Activated CD8-positive, alpha-beta T cell treated with anti-CD3 and anti-CD28 coated beads, Interleukin-2, amount 10 ng/mL, durations not matched to agents 7 days and 5 days (primary cell): ENCODE measurements around the gene ARL5C. TPM values are rescaled to one million over a fixed set of nuclear protein-coding genes. Genes with fewer than 3 reads are reported as not detected.

ENCODE experiments used
- ATAC-seq: fragments of 150-1000 bp; cut with Tn5 transposase; one replicate; pipeline ENCODE4 v1.10.0; 2021; ENCODE audit warnings: moderate library complexity
- CTCF ChIA-PET: fragments of 350-600 bp; sonication (Branson Sonifier 250); formaldehyde crosslinking; loops from one replicate; lab custom pipeline; 2021; ENCODE audit warnings: antibody characterized with exemption; lab: Charles Lee
- POLR2A ChIA-PET: fragments of 350-600 bp; sonication (Branson Sonifier 250); formaldehyde crosslinking; loops from one replicate; lab custom pipeline; 2021; ENCODE audit warnings: antibody characterized with exemption; lab: Charles Lee
- DNase-seq: peaks from one replicate; pipeline ENCODE4 v3.0.0-alpha.2; 2020
- H3K27ac Mint-ChIP-seq: one replicate; pipeline ENCODE4 v1.8.0; 2021; ENCODE audit warnings: mild to moderate bottlenecking, mixed read lengths
- H3K27me3 Mint-ChIP-seq: one replicate; pipeline ENCODE4 v1.8.0; 2021; ENCODE audit warnings: low read depth, mixed read lengths
- H3K36me3 Mint-ChIP-seq: one replicate; pipeline ENCODE4 v1.8.0; 2021; ENCODE audit warnings: low read depth, mixed read lengths
- H3K4me1 Mint-ChIP-seq: one replicate; pipeline ENCODE4 v1.8.0; 2021; ENCODE audit warnings: low read depth, mixed read lengths
- H3K4me3 Mint-ChIP-seq: one replicate; pipeline ENCODE4 v1.8.0; 2021; ENCODE audit warnings: mild to moderate bottlenecking, mixed read lengths
- H3K9me3 Mint-ChIP-seq: one replicate; pipeline ENCODE4 v1.8.0; 2022; ENCODE audit warnings: mixed read lengths; ENCODE audit not compliant: insufficient read depth
- total RNA-seq, 2 experiments: library from RNA; stranded (reverse); gene quantifications; one replicate each; pipeline ENCODE4 v1.2.3, GENCODE V29; 2021

The ARL5C gene
- total RNA-seq, 2 experiments from 2014 or later, result not detected

GRCh38 chr17:39151943-39152818 lies 13.8 kb downstream of the ARL5C start:
- Mint-ChIP-seq H3K4me1 (peaks cover 35% of the 10 kb centered on the region), H3K27me3 (peaks cover 23% of the 10 kb centered on the region), H3K9me3 (no peaks in the 10 kb centered on the region), H3K36me3 (peaks cover 8% of the 10 kb centered on the region), H3K4me3 (peak overlapping the region; percentile 98), H3K27ac (peak overlapping the region; percentile 93)
- POLR2A ChIA-PET, result interaction anchor here (0.7 to 2.5 kb wide), 12 partner anchors 9 to 298 kb away, joined by 3 to 18 read pairs (median 4); partner anchors contain the start of genes LASP1 and RPL23
- ATAC-seq (no peak), DNase-seq (peak; percentile 44)
- CTCF ChIA-PET, result interaction anchor here (0.6 to 8.7 kb wide), 52 partner anchors 8 to 400 kb away, joined by 3 to 289 read pairs (median 6); partner anchors contain the start of genes ARL5C, FBXO47, LASP1 and LASP1NB

GRCh38 chr17:39151150-39151942 lies 14.6 kb downstream of the ARL5C start, which contains the start of gene PLXDC1:
Gene PLXDC1, minus strand, starts transcription at chr17:39151637. Its CDS starts 200 bp downstream, at chr17:39151437.
- peak within 1 kb of the TSS; percentile 93 for H3K27ac Mint-ChIP-seq
- peaks cover 35% of the 10 kb centered on the region for H3K4me1 Mint-ChIP-seq
- ATAC-seq, result no peak
- peak within 1 kb of the TSS; percentile 98 for H3K4me3 Mint-ChIP-seq
- ChIA-PET POLR2A (interaction anchor here (1.1 kb wide), 1 partner anchor 168 kb away, joined by 5 read pairs; no protein-coding TSS in a partner anchor), CTCF (interaction anchor here (0.8 to 8.7 kb wide), 14 partner anchors 16 to 282 kb away, joined by 3 to 289 read pairs (median 10); partner anchors contain the start of genes ARL5C and LASP1)
- no peaks in the 10 kb centered on the region for H3K9me3 Mint-ChIP-seq
- H3K36me3 Mint-ChIP-seq, result peaks cover 8% of the 10 kb centered on the region
- peaks cover 23% of the 10 kb centered on the region for H3K27me3 Mint-ChIP-seq
- no peak for DNase-seq

GRCh38 chr17:39150795-39151149 lies 15.2 kb downstream of the ARL5C start:
- H3K27me3 Mint-ChIP-seq, result peaks cover 23% of the 10 kb centered on the region
- CTCF ChIA-PET, result interaction anchor here (1.0 to 8.7 kb wide), 8 partner anchors 16 to 174 kb away, joined by 3 to 289 read pairs (median 42); partner anchors contain the start of gene ARL5C
- POLR2A ChIA-PET, result no interaction called here
- H3K27ac Mint-ChIP-seq, result no peak overlapping the region
- ATAC-seq (no peak), DNase-seq (no peak)
- H3K4me1 Mint-ChIP-seq, result peaks cover 35% of the 10 kb centered on the region
- peak overlapping the region; percentile 52 for H3K4me3 Mint-ChIP-seq
- H3K9me3 Mint-ChIP-seq, result no peaks in the 10 kb centered on the region
- peaks cover 8% of the 10 kb centered on the region for H3K36me3 Mint-ChIP-seq

GRCh38 chr17:39150104-39150634 lies 15.8 kb downstream of the ARL5C start:
- no peak for DNase-seq
- Mint-ChIP-seq H3K9me3 (no peaks in the 10 kb centered on the region), H3K27me3 (peaks cover 23% of the 10 kb centered on the region), H3K4me3 (no peak overlapping the region), H3K4me1 (peaks cover 35% of the 10 kb centered on the region), H3K36me3 (peaks cover 8% of the 10 kb centered on the region), H3K27ac (no peak overlapping the region)
- POLR2A ChIA-PET, result no interaction called here
- CTCF ChIA-PET, result interaction anchor here (4.7 to 8.7 kb wide), 2 partner anchors 25 to 167 kb away, joined by 69 to 289 read pairs; no protein-coding TSS in a partner anchor
- no peak for ATAC-seq

GRCh38 chr17:39147221-39148185 lies 18.5 kb downstream of the ARL5C start:
- DNase-seq (no peak), ATAC-seq (no peak)
- POLR2A ChIA-PET, result interaction anchor here (0.6 kb wide), 1 partner anchor 39 kb away, joined by 4 read pairs; no protein-coding TSS in a partner anchor
- Mint-ChIP-seq H3K9me3 (no peaks in the 10 kb centered on the region), H3K36me3 (no peaks in the 10 kb centered on the region), H3K27ac (no peak overlapping the region), H3K4me3 (no peak overlapping the region), H3K4me1 (peaks cover 18% of the 10 kb centered on the region), H3K27me3 (peaks cover 23% of the 10 kb centered on the region)
- CTCF ChIA-PET, result interaction anchor here (0.8 to 8.7 kb wide), 5 partner anchors 17 to 164 kb away, joined by 3 to 289 read pairs (median 4); no protein-coding TSS in a partner anchor

- POLR2A ChIA-PET, result no interaction called here
- H3K9me3 Mint-ChIP-seq, result no peaks in the 10 kb centered on the region
- peaks cover 21% of the 10 kb centered on the region for H3K27me3 Mint-ChIP-seq
- H3K4me1 Mint-ChIP-seq, result peaks cover 9% of the 10 kb centered on the region
- DNase-seq, result no peak
- H3K4me3 Mint-ChIP-seq, result no peak overlapping the region
- no peak for ATAC-seq
- H3K36me3 Mint-ChIP-seq, result no peaks in the 10 kb centered on the region
- H3K27ac Mint-ChIP-seq, result no peak overlapping the region
- CTCF ChIA-PET, result interaction anchor here (1.1 to 2.1 kb wide), 3 partner anchors 18 to 75 kb away, joined by 4 to 8 read pairs (median 6); no protein-coding TSS in a partner anchor
Observed at GRCh38 chr17:39146273-39146672, 19.7 kb downstream of the ARL5C start.

- Mint-ChIP-seq H3K27ac (no peak overlapping the region), H3K4me3 (no peak overlapping the region), H3K27me3 (peaks cover 13% of the 10 kb centered on the region), H3K36me3 (no peaks in the 10 kb centered on the region), H3K9me3 (no peaks in the 10 kb centered on the region), H3K4me1 (peaks cover 2% of the 10 kb centered on the region)
- no peak for ATAC-seq
- DNase-seq, result no peak
- ChIA-PET POLR2A (no interaction called here), CTCF (interaction anchor here (1.1 to 3.1 kb wide), 6 partner anchors 8 to 161 kb away, joined by 4 to 17 read pairs (median 6); no protein-coding TSS in a partner anchor)
Observed at GRCh38 chr17:39145143-39145542, 20.8 kb downstream of the ARL5C start.

GRCh38 chr17:39144416-39144840 lies 21.5 kb downstream of the ARL5C start:
- Mint-ChIP-seq H3K4me1 (no peaks in the 10 kb centered on the region), H3K27ac (no peak overlapping the region), H3K36me3 (no peaks in the 10 kb centered on the region), H3K27me3 (peaks cover 5% of the 10 kb centered on the region), H3K9me3 (no peaks in the 10 kb centered on the region), H3K4me3 (no peak overlapping the region)
- DNase-seq (no peak), ATAC-seq (no peak)
- CTCF ChIA-PET, result interaction anchor here (1.3 to 3.1 kb wide), 3 partner anchors 9 to 161 kb away, joined by 6 to 17 read pairs (median 7); no protein-coding TSS in a partner anchor
- POLR2A ChIA-PET, result no interaction called here

- Mint-ChIP-seq H3K4me3 (no peak overlapping the region), H3K36me3 (no peaks in the 10 kb centered on the region), H3K27ac (no peak overlapping the region), H3K9me3 (no peaks in the 10 kb centered on the region), H3K4me1 (no peaks in the 10 kb centered on the region), H3K27me3 (no peaks in the 10 kb centered on the region)
- ChIA-PET CTCF (interaction anchor here (1.3 to 3.1 kb wide), 3 partner anchors 10 to 160 kb away, joined by 6 to 17 read pairs (median 7); no protein-coding TSS in a partner anchor), POLR2A (interaction anchor here (1.5 kb wide), 1 partner anchor 9 kb away, joined by 3 read pairs; no protein-coding TSS in a partner anchor)
- DNase-seq, result no peak
- no peak for ATAC-seq
Observed at GRCh38 chr17:39143552-39144093, 22.3 kb downstream of the ARL5C start.
